K562 (cell line): ENCODE results near the gene MEF2C. TPM values are rescaled to one million over a fixed set of nuclear protein-coding genes. Genes with fewer than 3 reads are reported as not detected.

Source experiments
- BRF2 ChIP-seq: IDR thresholded peaks from 3 replicates; pipeline ENCODE4 v1.6.1; 2011; ENCODE audit warnings: borderline replicate concordance, mild to moderate bottlenecking; ENCODE audit not compliant: insufficient read length, insufficient read depth
- CBX2 ChIP-seq: fragments of 200-600 bp; sonication (generic); IDR thresholded peaks from one replicate; pipeline ENCODE4 v1.6.1; 2012; ENCODE audit warnings: mild to moderate bottlenecking, low read length, inconsistent platforms; ENCODE audit not compliant: insufficient read depth, poor library complexity, severe bottlenecking
- CREM ChIP-seq: IDR thresholded peaks from 2 replicates; pipeline ENCODE4 v1.6.1; 2014; ENCODE audit warnings: antibody characterized with exemption, low read depth
- EZH2 ChIP-seq: IDR thresholded peaks from 2 replicates; pipeline ENCODE4 v1.6.1; 2012; ENCODE audit warnings: low read depth, mild to moderate bottlenecking, inconsistent platforms, low read length, borderline replicate concordance
- FOXP4 ChIP-seq: sonication (generic); formaldehyde crosslinking; IDR thresholded peaks from 2 replicates; pipeline ENCODE4 v1.8.0; 2022; ENCODE audit warnings: mild to moderate bottlenecking, missing genetic modification reagents, borderline replicate concordance
- GMEB1 ChIP-seq: fragments of 250-450 bp; sonication (Bioruptor Pico); IDR thresholded peaks from 2 replicates; pipeline ENCODE4 v1.4.0; 2020; ENCODE audit warnings: mild to moderate bottlenecking
- HOMEZ ChIP-seq: fragments of 250-450 bp; sonication (Bioruptor Pico); IDR thresholded peaks from 2 replicates; pipeline ENCODE4 v1.4.0; 2020; ENCODE audit warnings: mild to moderate bottlenecking, moderate library complexity
- KAT2B ChIP-seq: IDR thresholded peaks from one replicate; pipeline ENCODE4 v1.6.1; 2012; ENCODE audit warnings: low read depth, mild to moderate bottlenecking, control low read depth, inconsistent platforms, low read length, moderate library complexity
- NCOA2 ChIP-seq, 2 experiments: fragments of 450-650 bp; IDR thresholded peaks; 2 replicates each; pipeline ENCODE4 v1.6.1; 2018; ENCODE audit warnings: mild to moderate bottlenecking in 2 of 2, moderate library complexity in 1 of 2; ENCODE audit not compliant: partially characterized antibody in 2 of 2
- RHOXF2B ChIP-seq: fragments of 250-450 bp; sonication (Bioruptor Pico); conservative IDR thresholded peaks from 2 replicates; pipeline ENCODE4 v1.5.1; 2021
- SETDB1 ChIP-seq: IDR thresholded peaks from one replicate; pipeline ENCODE4 v1.6.1; 2012; ENCODE audit warnings: low read length, control low read depth, inconsistent platforms
- TAL1 ChIP-seq: fragments of 450-650 bp; IDR thresholded peaks from 2 replicates; pipeline ENCODE4 v1.6.1; 2016; ENCODE audit warnings: mild to moderate bottlenecking
- TCF7 ChIP-seq: sonication (generic); IDR thresholded peaks from 2 replicates; pipeline ENCODE4 v1.6.1; 2016; ENCODE audit warnings: antibody characterized with exemption, borderline replicate concordance
- TRIM25 ChIP-seq: fragments of 450-650 bp; IDR thresholded peaks from 2 replicates; pipeline ENCODE4 v1.7.0; 2016; ENCODE audit warnings: borderline replicate concordance
- YBX1 ChIP-seq: fragments of 450-650 bp; IDR thresholded peaks from 2 replicates; pipeline ENCODE4 v1.7.1; 2016; ENCODE audit warnings: mild to moderate bottlenecking
- ZC3H4 ChIP-seq: sonication (generic); formaldehyde crosslinking; IDR thresholded peaks from 2 replicates; pipeline ENCODE4 v1.9.0; 2021; ENCODE audit warnings: missing genetic modification reagents, borderline replicate concordance
- ZNF263 ChIP-seq: sonication (generic); formaldehyde crosslinking; IDR thresholded peaks from 2 replicates; pipeline ENCODE4 v1.8.0; 2022; ENCODE audit warnings: mild to moderate bottlenecking, missing genetic modification reagents, borderline replicate concordance
- polyA plus RNA-seq, 8 experiments: library from polyadenylated mRNA; depleted of rRNA in 4 of 8; stranded (reverse) in 5 of 8; unstranded in 3 of 8; fragments of >200 nt; fragmentation: Nextera tagmentation in 2 of 8; fragmentation: Illumina TruSeq in 1 of 8; extraction: Ambion mirVana in 2 of 8; extraction: Trizol in 1 of 8; gene quantifications; 2 replicates each; pipeline versions ENCODE4 v1.2.1 to v1.2.3, GENCODE V29; 2011 to 2014; ENCODE audit warnings: inconsistent platforms in 1 of 8, missing spikeins in 1 of 8
- total RNA-seq, 7 experiments: library from RNA; depleted of rRNA in 6 of 7; stranded (reverse); fragments of >200 nt in 6 of 7; fragmentation: Illumina TruSeq in 2 of 7; extraction: Trizol in 2 of 7; gene quantifications; 2 replicates each; pipeline versions ENCODE4 v1.2.1 to v1.2.3, GENCODE V29; 2011 to 2021; ENCODE audit warnings: low replicate concordance in 1 of 7

The MEF2C gene
- total and polyA plus RNA-seq, 9 of the 15 experiments (the other 6 are each of a cell fraction or from before 2014, with no cell fraction given), result 25.1 to 67.8 (median 58.3) TPM

GRCh38 chr5:88836195-88836838, 46.7 kb downstream of the MEF2C start (continued):
- TF ChIP-seq TCF7 (no peak), HOMEZ (no peak), ZNF263 (no peak), ZC3H4 (CRISPR knock-in tag) (no peak), TAL1 (peak; percentile 85), GMEB1 (0 out of 2 replicates have a peak, but pooled peaks have one; percentile 14), EZH2 (no peak), RHOXF2B (CRISPR knock-in tag) (no peak), BRF2 (no peak), TRIM25 (no peak), NCOA2 (IDR thresholded peaks at IDR 0.05; ENCODE audit: partially characterized antibody in 2 of 2) (no peak), SETDB1 (no peak), CBX2 (no peak), FOXP4 (CRISPR knock-in tag) (no peak), KAT2B (no peak), CREM (peak; percentile 38), YBX1 (no peak)
